ENCODE measurements around the gene SLC22A23.
"Not testable (repeated sequence)": the region's sequence is repeated elsewhere in the genome, so short reads cannot be mapped to it uniquely, and the experiment has no call there.

The SLC22A23 gene

DNA sequence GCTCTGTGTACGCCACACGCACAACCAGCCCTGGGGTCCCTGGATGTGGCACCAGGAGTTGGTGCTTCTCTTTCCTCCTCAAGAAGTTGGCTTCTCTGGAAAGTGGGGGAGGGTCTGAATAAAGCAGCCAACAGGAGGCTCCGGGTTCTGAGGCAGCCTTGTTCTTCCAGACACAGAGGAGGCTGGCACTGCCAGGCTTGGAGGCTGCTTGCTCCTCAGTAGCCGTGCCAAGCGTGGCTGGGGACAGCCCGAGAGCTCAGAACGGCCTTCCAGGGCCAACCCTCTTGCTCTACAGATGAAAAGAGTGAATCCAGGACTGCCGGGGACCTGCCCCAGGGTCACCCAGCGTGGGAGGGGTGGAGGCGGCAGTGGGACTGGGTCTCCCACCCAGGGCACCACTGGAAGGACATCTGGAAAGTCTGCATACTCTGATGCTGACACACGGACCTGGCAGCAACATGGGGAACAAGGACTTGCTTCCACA is 70.4 kb downstream of the SLC22A23 start:
- no peak for DNase-seq (ENCODE audit: low read depth in 1 of 2, low spot score in 1 of 2)

- DNase-seq (ENCODE audit: low read depth in 1 of 2, low spot score in 1 of 2) = no peak
These were observed 71.1 kb downstream of the SLC22A23 start for GRCh38 chr6:3385660-3386151.

DNA sequence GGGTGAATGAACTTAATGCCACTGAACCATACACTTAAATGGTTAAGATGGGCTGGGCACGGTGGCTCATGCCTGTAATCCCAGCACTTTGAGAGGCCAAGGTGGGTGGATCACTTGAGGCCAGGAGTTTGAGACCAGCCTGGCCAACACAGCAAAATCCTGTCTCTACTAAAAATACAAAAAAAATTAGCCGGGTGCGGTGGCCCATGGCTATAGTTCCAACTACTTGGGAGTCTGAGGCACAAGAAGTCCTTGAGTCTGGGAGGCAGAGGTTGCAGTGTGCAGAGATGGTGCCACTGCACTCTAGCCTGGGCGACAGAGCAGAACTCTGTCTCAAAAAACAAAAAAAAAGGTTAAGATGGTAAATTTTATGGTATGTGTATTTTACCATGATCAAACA is 71.7 kb downstream of the SLC22A23 start:
- DNase-seq (ENCODE audit: low read depth in 1 of 2, low spot score in 1 of 2) = not testable (repeated sequence)

DNA sequence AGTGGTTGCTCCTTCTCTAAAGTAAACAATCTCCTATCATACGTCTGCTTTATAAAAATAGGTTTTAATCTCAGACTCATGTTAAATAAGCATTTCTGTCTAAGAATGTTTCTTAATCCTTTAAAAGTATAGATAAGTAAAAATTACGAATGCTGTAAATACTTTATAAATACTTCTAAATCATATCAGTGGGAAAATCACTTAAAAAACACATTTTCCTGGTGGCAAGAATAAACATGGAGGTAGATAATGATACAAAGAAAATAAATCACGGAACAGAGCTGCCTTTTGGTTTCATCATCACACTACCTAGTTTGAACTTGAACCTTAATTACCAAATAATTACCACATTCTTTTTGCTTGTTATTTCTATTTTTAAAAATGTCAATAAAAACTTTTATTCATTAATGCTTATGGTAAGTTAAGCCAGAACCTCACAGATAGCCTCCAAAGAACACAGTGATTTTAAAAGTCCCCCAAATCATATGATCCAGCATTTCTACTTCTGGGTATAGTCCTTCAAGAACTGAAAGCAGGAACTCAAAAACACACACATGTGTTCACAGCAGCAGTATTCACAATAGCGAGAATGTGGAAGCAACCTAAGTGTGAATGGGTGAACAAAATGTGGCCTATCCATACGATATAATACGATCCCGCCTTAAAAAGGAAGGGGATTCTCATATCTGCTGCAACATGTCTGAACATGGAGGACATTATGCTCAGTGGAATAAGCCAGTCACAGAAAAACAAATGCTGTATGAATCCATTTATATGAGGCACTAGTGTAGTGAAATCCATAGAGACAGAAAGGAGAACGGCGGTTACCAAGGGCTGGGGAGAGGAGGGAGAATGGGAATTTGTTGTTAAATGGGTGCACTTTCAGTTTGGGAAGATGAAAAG is 72.4 kb downstream of the SLC22A23 start:
- no peak for DNase-seq (ENCODE audit: low read depth in 1 of 2, low spot score in 1 of 2)

GRCh38 chr6:3383525-3383924 is 73.3 kb downstream of the SLC22A23 start:
- no peak for DNase-seq (ENCODE audit: low read depth in 1 of 2, low spot score in 1 of 2)

- DNase-seq (ENCODE audit: low read depth in 1 of 2, low spot score in 1 of 2) = no peak
These were observed 74.2 kb downstream of the SLC22A23 start for GRCh38 chr6:3382326-3383279.

DNA sequence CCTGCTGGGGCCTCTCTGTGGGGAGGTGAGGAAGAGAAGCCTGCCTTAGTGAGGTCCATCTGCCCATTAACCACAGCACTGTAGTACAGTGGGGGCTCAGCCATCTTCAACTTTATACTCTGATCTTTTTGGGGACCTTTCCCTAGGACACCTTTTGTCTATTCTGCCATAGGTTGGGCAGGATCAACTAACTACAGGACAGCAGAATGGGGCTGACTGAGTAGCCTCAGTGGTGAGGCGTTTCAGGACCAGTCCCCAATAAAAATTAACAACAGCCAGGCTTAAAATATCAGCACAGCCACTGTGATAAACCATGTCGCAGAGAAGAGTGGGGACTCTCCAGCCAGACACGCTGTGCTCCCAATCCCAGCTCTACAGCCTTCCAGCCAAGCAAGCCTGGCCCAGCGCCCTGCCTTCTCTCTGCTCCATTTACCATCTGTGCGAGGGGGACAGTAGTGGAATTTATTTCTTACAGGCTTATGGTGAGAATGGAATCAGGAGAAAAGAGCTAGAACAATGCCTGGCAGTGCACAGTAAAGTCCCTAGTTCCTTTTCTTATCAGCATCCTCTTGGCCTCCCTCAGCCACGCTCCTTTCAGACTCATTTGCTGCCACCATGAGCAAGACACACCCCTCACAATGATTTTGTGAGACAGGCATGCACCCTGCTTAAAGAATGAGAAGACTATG is 75.5 kb downstream of the SLC22A23 start:
- DNase-seq (ENCODE audit: low read depth in 1 of 2, low spot score in 1 of 2) = no peak

DNA sequence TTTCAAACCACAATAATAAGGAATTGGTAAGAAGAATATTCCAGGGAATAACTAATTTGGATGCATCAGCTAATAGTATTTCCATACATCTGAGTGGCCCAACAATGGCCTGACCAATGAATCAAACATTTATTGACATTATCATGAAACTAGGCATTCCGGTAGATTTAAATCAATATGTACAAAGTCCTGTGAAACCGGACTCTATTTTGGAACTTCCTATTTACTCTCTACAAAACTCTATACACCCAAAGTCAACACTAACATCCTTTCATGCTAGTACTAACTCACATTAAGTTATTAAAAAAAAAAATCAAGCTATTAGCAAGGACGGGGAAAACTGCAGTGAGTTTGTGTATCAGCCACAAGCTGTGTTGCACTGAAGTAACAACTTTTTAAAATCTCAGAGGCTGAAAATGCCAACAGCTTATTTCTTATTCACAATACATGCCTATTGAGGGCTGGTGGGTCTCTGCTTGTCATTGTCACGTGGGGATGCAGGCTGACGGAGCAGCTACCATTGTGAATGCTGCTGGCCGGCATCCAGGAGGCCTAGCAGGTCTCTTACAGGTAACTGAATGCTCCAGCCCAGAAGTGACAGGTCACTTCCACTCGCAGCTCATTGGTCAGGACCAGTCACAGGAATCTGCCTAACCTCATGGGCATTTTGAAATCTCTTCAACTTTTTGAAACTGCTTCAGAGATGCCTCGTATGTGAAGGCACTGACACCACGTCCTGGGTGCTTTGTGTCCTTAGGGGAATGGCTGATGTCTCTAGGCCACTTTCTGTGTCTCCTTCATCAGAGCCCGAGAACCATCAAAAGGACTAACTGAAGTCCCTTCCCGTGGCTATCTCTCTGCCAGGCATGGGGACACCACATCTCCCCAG is 76.3 kb downstream of the SLC22A23 start:
- no peak for DNase-seq (ENCODE audit: low read depth in 1 of 2, low spot score in 1 of 2)

DNA sequence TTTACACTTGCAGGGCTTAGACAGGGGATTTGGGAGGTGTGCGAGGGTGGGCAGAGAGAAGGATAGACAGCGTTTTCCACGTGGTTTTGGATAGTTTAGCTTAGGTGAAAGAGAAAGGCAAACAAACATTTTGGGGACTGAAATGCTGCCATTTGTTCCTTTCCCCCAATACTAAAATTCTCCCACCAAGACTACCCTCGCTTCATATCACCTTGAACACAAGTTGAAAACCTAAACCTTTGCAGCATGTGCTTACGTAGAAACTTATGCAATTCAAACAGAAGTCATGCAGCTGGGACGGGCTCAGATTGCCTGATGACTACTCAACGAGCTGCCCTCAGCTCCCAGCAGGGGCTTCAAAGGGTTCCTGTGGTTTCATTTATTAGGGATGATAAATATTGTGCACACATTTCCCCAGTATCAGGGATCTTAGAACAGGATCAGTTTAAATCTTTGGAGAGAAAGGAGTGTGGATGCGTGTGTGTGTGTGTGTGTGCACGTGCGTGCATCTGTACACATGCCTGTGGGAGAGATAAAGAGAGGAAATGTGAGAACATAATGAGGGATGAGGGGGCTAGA is 77.3 kb downstream of the SLC22A23 start:
- DNase-seq (ENCODE audit: low read depth in 1 of 2, low spot score in 1 of 2) = no peak

DNA sequence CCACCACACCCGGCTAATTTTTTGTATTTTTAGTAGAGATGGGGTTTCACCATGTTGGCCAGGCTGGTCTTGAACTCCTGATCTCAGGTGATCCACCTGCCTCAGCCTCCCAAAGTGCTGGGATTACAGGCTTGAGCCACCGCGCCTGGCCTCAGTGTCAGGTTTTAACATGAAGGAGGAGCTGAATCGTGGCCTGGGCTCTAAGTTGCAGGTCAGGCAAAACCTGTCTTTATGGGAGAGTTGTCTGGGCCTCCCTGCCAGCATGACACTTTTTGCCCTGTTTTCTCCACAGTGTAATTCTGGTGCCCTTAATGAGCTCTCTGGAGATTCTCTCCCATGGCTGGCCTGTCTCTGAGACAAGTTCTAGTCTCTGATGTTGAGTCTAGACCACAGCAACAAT is 78.0 kb downstream of the SLC22A23 start:
- not testable (repeated sequence) for DNase-seq (ENCODE audit: low read depth in 1 of 2, low spot score in 1 of 2)

DNA sequence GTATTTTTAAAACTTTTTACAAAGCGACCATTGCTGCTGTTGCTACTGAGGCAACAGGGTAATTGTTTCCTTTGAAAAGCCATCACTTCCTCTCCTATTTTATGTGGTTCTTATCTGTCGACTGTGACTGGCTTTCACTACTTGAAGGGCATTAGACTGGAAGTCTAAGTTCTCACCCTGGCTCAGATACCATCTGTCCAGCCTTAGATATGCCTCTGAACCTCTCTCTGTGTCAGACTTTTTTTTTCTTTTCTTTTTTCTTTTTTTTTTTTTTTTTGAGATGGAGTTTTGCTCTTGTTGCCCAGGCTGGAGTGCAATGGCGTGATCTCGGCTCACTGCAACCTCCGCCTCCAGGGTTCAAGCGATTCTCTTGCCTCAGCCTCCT is 78.5 kb downstream of the SLC22A23 start:
- DNase-seq (ENCODE audit: low read depth in 1 of 2, low spot score in 1 of 2) = not testable (repeated sequence)

DNA sequence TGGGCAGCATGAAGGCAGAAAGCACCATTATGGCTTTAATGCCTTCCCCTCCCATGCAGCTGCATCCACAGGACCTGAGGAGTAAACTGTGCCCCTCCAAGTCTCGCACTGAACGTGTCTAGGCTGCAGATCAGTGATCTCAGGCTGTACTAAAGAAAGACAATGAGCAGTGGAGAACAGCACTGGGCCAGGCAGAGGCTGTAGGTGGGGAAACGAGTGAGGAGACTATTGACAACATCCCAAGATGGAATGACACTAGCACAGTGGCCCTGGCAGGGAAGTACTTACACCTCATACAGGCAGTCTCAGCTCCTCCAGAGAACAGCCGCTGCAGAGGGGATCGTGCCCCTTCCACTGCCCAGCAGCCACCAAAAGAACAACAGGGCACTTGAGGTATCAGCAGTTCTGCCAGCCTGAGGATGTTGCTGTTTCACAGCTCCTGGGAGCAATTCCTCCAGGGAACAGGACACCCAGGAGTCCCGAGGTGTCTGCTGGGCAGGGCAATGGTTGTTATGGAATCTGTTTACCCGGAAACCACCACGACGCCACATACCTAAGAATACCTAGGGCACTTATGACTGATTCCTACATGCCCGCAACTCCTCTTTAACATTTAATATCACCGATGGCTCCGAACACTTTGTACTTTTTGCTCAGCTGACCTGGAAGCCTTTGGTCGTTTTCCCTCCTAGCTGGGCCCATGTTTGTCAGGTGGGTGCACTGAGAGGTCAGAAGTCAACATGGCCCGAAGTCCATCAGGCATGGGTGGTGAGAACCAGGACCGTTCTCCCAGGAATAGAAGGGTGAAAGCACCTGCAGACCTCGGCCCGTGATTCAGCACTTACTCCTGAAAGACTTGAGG is 79.1 kb downstream of the SLC22A23 start:
- DNase-seq (ENCODE audit: low read depth in 1 of 2, low spot score in 1 of 2) = no peak

- no peak for DNase-seq (ENCODE audit: low read depth in 1 of 2, low spot score in 1 of 2)
These were observed 79.8 kb downstream of the SLC22A23 start for GRCh38 chr6:3376893-3377535.

GRCh38 chr6:3376064-3376463 is 80.8 kb downstream of the SLC22A23 start:
- no peak for DNase-seq (ENCODE audit: low read depth in 1 of 2, low spot score in 1 of 2)

DNA sequence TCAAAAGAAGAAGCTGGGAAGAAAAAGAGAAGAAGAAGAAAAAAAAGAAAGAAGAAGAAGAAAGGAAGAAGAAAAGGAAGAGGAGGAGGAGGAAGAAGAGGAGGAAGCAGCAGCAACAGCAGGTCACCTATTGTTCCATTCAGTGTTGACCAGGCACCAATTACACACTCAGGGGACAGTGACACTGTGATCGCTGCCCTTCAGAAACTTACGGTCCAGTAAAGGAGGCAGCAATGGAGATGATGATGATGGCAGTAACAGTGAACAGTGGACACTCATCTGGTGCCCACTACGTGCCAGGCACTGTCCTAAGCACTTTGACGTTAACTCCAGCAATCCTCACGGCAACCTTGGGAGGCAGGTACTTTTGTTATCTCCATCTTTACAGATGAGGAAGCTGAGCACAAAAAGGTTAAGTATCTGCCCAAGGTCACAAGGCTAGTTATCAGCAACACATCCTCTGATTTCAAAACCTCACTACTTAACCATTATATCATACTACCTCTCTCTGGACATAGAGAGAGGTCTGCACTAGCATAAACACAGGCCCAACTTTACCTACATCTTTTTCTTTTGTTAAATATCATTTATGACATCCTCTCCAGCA is 83.2 kb downstream of the SLC22A23 start:
- no peak for DNase-seq (ENCODE audit: low read depth in 1 of 2, low spot score in 1 of 2)

DNA sequence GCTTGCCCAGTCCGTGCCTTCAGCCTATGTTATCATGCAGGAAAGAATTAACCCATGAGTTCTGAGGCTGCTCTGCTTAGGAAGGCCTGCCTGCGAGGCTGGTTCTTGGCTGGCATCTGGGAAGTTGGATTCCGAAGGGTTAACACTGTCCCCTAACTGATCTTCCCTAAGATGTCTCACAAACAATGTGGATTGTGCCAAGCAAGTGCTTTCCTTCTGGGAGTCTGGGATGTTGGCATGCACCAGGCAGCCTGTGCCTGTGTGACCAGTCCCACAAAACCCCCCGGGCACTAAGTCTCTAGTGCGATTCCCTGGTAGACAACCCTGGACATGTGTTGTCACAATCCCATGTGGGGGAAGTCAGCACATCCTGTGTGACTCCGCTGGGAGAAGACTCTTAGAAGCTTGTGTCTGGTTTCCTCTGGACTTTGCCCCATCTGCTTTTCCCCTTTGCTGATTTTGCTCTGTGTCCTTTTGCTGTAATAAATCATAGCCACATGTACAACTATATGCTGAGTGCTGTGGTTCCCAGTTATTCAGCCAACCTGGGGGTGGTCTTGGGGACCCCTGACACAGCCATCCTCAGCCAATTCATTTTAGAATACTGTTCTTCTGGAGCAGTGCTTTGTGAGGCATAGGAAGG is 83.8 kb downstream of the SLC22A23 start:
- DNase-seq (ENCODE audit: low read depth in 1 of 2, low spot score in 1 of 2) = no peak

GRCh38 chr6:3372184-3372846 is 84.5 kb downstream of the SLC22A23 start:
- DNase-seq (ENCODE audit: low read depth in 1 of 2, low spot score in 1 of 2) = no peak
